ENCODE measurements around the gene PLEKHG5.

DNA sequence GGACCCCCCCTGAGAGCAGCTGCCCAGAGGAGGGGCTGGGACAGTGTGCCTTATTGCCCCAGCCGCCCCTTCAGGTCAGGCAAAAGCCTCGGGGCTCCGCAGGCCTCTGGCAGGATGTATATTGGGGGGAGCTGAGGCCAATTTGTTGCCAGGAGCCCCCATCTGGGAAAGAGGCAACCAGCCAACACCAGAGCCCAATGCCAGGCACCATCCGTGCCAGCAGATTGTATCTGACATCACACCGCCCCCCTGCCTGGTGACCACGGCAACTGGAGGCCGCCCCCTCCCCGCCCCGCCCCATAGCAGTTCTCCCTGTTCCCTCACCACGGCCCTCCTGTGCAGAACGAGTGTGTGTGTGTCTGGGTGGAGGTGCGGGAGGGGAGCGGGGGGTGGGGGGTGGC lies 3.6 kb upstream of the PLEKHG5 start:
- no peak for TF ChIP-seq CTCF (conservative IDR thresholded peaks at IDR 0.05; ENCODE audit: low read depth, low read length)
- TF ChIP-seq EZH2 (IDR thresholded peaks at IDR 0.05; ENCODE audit: borderline replicate concordance, low read depth, low read length, poor library complexity, severe bottlenecking) = no peak
